ENCODE measurements around the gene ACTL6B. TPM values are rescaled to one million over a fixed set of nuclear protein-coding genes. Genes with fewer than 3 reads are reported as not detected.

The ACTL6B gene
- total RNA-seq, 3 donors from 2014 or later = not detected

DNA sequence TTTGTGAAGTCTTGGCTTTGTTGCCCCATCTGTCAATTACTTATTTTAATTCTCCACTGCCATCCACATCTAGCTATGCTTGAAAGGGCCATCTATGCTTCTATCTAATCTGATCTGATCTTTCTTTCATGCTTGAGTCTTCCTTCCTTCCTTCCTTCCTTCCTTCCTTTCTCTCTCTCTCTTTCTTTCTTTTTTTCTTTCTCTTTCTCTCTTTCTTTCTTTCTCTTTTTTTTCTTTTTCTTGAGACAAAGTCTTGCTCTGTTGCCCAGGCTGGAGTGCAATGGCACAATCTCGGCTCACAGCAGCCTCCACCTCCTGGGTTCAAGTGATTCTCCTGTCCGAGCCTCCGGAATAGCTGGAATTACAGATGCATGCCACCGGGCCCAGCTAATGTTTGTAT is 26.2 kb downstream of the ACTL6B start:
- no peaks in the 10 kb centered on the region for H3K9me3 ChIP-seq
- peaks cover 0 to 4% of the 10 kb centered on the region in 2 donors for H3K4me1 ChIP-seq
- H3K4me3 ChIP-seq = no peak overlapping the region
- H3K27me3 ChIP-seq = no peaks in the 10 kb centered on the region
- DNase-seq (ENCODE audit: low spot score in 2 of 2) = no peak
- no peak overlapping the region for H3K27ac ChIP-seq
- TF ChIP-seq POLR2A (IDR thresholded peaks at IDR 0.05) (no peak), POLR2AphosphoS5 (IDR thresholded peaks at IDR 0.05) (no peak)
- TF ChIP-seq, protein P1, sequence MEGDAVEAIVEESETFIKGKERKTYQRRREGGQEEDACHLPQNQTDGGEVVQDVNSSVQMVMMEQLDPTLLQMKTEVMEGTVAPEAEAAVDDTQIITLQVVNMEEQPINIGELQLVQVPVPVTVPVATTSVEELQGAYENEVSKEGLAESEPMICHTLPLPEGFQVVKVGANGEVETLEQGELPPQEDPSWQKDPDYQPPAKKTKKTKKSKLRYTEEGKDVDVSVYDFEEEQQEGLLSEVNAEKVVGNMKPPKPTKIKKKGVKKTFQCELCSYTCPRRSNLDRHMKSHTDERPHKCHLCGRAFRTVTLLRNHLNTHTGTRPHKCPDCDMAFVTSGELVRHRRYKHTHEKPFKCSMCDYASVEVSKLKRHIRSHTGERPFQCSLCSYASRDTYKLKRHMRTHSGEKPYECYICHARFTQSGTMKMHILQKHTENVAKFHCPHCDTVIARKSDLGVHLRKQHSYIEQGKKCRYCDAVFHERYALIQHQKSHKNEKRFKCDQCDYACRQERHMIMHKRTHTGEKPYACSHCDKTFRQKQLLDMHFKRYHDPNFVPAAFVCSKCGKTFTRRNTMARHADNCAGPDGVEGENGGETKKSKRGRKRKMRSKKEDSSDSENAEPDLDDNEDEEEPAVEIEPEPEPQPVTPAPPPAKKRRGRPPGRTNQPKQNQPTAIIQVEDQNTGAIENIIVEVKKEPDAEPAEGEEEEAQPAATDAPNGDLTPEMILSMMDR (IDR thresholded peaks at IDR 0.05) = no peak
- intact Hi-C loops (cut with DNase I; ENCODE audit: low total_unique reads) = no loop called here
- H3K36me3 ChIP-seq = no peaks in the 10 kb centered on the region

DNA sequence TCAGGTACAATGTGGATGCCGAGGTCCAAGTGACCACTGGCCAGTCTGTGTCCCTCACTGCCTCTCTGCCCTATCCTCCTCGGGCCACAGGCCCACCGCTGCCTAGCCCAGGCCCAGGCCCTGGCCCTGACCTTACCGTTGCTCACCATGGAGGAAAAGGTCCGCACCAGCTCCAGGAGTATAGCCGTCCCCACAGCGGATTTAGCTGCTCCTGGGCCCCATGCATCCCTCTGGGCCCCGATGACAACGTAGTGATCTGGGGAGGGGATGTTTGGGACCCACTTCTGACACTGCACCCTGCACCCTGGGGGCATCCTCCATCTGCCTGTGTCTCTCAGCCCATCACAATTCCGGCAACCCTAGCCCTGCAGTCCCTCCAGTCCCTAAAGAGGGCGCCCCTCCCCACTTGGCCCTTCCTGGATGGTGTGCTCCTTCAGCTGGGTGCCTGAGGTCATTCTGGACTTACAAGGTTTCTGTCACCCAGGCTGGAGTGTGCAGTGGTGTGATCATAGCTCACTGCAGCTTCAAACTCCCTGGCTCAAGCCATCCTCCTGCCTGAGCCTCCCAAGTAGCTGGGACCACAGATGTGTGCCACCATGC is 27.0 kb downstream of the ACTL6B start:
- Histone ChIP-seq H3K4me1 (peaks cover 0 to 4% of the 10 kb centered on the region in 2 donors), H3K27ac (no peak overlapping the region), H3K36me3 (no peaks in the 10 kb centered on the region), H3K27me3 (no peaks in the 10 kb centered on the region), H3K4me3 (no peak overlapping the region), H3K9me3 (no peaks in the 10 kb centered on the region)
- TF ChIP-seq POLR2AphosphoS5 (IDR thresholded peaks at IDR 0.05) (no peak), POLR2A (IDR thresholded peaks at IDR 0.05) (no peak)
- TF ChIP-seq, protein P1 (IDR thresholded peaks at IDR 0.05) = no peak
- DNase-seq (ENCODE audit: low spot score in 2 of 2) = no peak
- intact Hi-C loops (cut with DNase I; ENCODE audit: low total_unique reads) = no loop called here

DNA sequence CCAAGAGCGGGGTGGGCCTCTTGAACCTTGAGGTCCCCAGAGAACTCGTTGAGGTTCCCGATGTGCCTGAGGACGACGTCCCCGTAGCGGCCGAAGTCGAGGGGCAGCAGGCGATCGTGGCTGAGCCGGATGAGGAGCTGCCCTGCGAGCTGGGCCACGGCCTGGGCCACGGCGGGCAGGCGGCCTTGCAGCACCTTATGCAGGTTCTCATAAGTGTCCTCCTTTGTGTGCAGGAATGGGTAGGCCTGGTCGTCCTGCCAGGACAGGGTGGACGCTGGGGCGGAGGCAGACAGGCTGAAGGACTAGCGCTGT is 29.1 kb downstream of the ACTL6B start:
- no peak overlapping the region for H3K27ac ChIP-seq
- no peak for DNase-seq (ENCODE audit: low spot score in 2 of 2)
- H3K9me3 ChIP-seq = no peaks in the 10 kb centered on the region
- intact Hi-C loops (cut with DNase I; ENCODE audit: low total_unique reads) = no loop called here
- TF ChIP-seq POLR2AphosphoS5 (IDR thresholded peaks at IDR 0.05) (no peak), POLR2A (IDR thresholded peaks at IDR 0.05) (no peak)
- TF ChIP-seq, protein P1 (IDR thresholded peaks at IDR 0.05) = no peak
- H3K4me1 ChIP-seq = no peaks in the 10 kb centered on the region
- no peaks in the 10 kb centered on the region for H3K36me3 ChIP-seq
- no peak overlapping the region for H3K4me3 ChIP-seq
- H3K27me3 ChIP-seq = no peaks in the 10 kb centered on the region

DNA sequence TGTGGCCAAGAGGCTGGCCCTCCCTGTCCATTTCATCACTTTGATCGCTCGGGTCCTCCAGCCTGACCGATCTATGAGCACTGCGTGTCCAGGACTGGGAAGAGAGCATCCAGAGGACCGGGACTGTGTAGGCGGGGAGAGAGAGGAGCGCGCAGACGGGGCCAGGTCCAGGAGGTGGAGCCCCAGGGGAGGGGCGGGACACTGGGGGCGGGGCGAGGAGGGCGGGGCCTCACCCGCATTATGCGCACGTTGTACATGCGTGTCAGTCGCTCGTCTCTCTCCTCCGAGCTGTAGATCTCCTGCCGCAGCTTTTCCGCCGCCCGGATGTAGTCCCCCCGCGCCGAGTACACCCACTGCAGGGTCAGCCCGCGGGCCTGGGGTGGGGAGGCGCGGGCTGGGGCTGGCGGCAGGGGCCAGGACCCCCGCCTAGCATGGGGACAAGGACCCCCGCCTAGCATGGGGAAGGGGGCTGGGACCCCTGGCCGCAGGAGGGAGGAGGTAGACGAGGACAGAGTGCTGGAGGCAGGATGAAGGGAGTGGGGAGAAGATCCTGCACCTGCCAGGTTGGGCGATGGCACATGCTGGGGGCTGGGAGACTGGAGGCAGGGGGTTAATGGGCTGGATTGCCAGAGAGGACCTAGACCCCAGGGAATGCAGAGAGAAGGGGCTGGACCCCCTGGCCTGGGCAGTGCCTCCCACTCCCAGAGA is 29.6 kb downstream of the ACTL6B start:
- DNase-seq (ENCODE audit: low spot score in 2 of 2) = peak; percentile 66 to 80
- H3K4me1 ChIP-seq = no peaks in the 10 kb centered on the region
- intact Hi-C loops (cut with DNase I; ENCODE audit: low total_unique reads) = no loop called here
- peak overlapping the region; percentile 18 to 66 (median 44) for H3K4me3 ChIP-seq
- peak overlapping the region in 1 of 2 donors; percentile 38 for H3K27ac ChIP-seq
- H3K36me3 ChIP-seq = no peaks in the 10 kb centered on the region
- TF ChIP-seq, protein P1 (IDR thresholded peaks at IDR 0.05) = no peak
- TF ChIP-seq POLR2A (IDR thresholded peaks at IDR 0.05) (no peak), POLR2AphosphoS5 (IDR thresholded peaks at IDR 0.05) (no peak)
- no peaks in the 10 kb centered on the region for H3K9me3 ChIP-seq
- H3K27me3 ChIP-seq = no peaks in the 10 kb centered on the region

DNA sequence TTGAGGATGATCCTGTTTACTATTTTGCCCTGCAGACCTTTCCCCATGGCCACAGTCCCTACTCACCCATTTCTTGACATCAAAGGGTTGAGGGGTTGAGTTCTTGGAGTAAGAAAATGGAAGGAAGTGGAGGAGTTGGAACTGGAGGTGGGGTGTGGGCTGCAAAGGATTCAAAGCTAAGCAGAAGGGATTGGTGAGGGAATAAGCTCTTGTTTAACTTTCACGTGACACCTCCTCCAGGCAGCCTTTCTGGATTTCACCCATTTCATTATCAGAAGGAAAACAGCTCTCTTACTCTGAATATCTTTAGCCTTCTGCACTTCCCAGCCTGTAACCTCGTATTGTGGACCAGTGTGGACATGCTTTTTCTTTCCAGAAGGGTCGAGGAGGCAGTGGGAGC is 30.2 kb downstream of the ACTL6B start:
- no peaks in the 10 kb centered on the region for H3K9me3 ChIP-seq
- TF ChIP-seq, protein P1 (IDR thresholded peaks at IDR 0.05) = no peak
- TF ChIP-seq POLR2AphosphoS5 (IDR thresholded peaks at IDR 0.05) = no peak
- no peak for TF ChIP-seq POLR2A (IDR thresholded peaks at IDR 0.05)
- H3K4me1 ChIP-seq = no peaks in the 10 kb centered on the region
- no peaks in the 10 kb centered on the region for H3K36me3 ChIP-seq
- H3K4me3 ChIP-seq = peak overlapping the region in 2 of 3 donors; percentile 44 to 66
- no peak for DNase-seq (ENCODE audit: low spot score in 2 of 2)
- intact Hi-C loops (cut with DNase I; ENCODE audit: low total_unique reads) = no loop called here
- no peak overlapping the region for H3K27ac ChIP-seq
- H3K27me3 ChIP-seq = no peaks in the 10 kb centered on the region

All from breast epithelium (tissue), 4 donors.